Stimulated activated naive CD4-positive, alpha-beta T cell (primary cell): Measurements from ENCODE around the gene STIM1.
A peak's percentile ranks its signal among the peaks of the same experiment; 100 is the strongest.
"Not testable (repeated sequence)": the region's sequence is repeated elsewhere in the genome, so short reads cannot be mapped to it uniquely, and the experiment has no call there.

Experiments used
- DNase-seq, 6 experiments: peaks; one replicate each; lab custom pipeline; 2025; lab: John Stamatoyannopoulos, UW

Gene STIM1

DNA sequence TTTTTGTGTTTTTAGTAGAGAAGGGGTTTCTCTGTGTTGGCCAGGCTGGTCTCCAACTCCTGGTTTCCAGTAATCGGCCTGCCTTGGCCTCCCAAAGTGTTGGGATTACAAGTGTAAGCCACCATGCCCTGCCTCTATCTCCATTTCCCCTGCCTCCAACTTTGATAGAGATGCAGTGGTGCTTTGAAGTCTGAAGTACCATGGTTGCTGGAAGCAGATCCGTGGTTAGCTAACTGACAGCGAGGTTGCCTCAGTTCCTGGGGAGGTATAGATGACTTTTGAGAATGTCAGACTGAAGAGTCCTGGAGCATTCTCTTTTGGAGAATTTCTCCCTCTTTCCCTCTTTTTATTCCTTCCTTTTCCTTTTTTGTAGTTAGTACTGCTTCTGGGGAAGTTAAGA lies 127.6 kb downstream of the STIM1 start:
- peak in 1 of 6 experiments; percentile 5 for DNase-seq

DNA sequence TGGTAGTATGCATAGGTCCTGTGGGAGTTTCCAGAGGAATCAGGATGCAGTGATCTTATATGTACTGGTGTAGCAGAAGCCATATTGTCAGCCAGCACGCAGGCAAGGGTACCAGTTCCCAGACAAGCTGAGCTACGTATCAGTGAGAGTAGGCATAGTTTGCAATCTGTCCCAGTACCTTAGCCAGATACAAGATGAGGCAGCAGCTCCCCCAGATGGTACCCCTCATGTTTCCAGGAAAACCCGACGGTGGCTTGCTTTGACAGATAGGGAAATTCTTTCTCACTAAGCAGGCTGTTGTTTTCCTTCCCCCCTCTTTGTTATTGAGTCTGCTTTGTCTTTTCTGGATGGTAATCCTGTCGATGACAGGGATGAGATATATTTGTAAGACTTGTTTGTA lies 129.4 kb downstream of the STIM1 start:
- peak in 5 of 6 experiments; percentile 12 to 37 (median 21) for DNase-seq

DNA sequence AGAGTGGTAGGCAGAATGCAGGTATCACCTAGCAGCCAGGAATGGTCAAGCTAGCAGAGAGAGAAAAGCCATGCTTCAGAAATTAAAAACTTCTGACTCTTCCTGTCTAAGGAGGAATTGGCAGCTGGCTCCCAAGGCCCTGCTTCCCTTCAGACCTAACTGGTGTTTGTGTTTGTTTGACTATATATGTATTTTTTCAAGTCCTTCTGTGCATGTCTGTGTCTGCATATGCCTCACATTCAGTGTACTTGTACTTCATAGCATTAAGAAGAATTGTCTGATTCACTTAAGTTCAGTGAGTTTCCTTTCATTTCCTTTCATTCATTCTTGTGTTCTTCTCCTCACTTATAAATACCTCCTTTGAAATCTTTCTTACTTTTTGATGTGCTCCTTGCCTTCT lies 130.2 kb downstream of the STIM1 start:
- DNase-seq: no peak

DNA sequence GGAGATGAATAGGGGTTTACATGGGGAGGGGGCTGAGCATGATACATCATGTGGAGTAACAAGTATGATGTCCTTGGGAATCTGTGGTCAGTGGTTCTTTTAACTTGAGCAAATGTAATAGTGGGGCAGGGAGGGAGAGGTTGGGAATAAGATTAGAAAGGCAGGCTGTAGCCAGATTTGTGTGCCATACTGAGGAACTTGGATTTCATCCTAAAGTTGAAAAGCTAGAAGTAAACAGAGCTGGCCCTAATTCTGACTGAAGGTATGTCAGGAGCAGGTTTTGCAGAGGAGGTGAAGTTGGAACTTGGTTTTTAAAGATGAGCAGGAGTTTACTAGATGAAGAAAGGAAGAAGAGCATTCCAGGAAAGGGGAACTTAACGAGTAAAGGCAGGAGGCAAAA lies 130.8 kb downstream of the STIM1 start:
- DNase-seq: no peak

DNA sequence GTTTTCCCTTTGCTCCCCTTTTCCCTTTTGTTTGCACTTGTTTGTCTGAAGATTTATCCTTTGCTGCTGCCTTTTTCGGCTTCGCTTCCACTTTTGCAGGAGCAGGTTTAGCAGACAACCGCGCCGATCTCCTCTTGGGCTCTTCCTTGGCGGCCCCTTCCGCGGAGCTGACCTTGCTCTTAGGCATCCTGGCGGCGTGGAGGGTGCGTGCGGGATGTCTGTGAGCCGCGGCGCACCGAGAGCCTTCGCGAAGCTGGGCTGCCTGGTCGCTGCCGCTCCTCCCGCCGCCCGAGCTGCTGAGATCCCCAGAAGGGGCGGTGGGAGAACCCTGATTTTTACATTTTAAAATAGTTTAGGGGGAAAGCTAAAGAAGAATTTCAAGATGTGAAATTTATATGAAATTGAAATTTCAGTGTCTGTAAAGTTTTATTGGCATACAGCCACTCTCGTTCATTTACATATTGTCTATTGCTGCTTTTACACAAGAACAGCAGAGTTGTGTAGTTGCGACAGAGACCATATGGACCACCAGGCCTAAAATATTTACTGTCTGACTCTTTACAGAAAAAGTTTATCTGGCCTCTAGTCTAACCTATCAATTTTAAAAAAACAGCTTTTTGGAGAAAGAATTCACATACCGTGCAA lies 133.9 kb downstream of the STIM1 start:
- DNase-seq: no peak

DNA sequence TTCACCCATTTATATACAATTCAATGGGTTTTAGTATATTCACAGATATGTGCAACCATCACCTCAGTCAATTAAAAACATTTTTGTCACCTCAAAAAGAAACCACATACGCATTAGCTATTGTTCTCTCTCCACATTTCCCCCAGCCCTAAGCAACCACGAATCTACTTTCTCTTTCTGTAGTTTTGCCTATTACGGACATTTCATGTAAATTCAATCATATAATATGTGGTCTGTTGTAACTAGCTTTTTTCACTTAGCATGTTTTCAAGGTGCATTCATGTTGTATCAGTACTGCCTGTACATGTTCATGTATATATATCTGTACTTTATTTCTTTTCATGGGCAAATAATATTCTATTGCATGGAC lies 134.4 kb downstream of the STIM1 start:
- DNase-seq: peak in 3 of 6 experiments; percentile 57 to 64 (median 61)

DNA sequence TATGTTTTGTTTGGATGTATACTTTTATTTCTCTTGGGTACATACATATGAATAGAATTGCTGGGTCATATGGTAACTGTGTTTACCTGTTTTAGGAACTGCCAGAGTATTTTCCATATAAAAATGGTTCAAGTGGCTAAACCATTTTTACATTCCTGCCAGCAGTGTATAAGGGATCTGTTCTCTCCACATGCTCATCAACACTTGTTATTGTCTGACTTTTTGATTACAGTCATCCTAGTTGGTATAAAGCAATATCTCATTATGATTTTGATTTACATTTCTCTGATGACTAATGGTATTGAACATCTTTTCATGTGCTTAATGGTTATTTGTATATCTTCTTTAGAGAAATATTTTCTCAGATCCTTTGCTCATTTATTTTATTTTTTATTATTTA lies 134.9 kb downstream of the STIM1 start:
- DNase-seq: no peak

DNA sequence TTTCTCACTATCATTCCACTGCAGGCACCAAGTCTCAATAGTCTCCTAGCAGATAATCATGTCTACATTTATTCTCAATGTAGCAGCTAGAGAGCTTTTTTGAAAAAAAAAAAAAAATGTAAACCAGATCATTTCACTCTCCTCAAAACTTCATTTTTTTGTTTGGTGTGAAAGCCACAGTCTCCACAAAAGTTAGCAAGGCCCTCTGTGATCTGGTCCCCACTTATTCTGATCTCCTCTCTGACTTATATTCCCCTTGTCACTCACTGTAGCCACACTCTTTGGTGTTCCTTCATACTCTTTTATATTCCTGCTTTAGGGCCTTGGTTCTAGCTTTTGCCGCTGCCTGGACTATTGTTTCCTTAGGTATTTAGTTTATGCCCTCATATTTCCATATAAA lies 137.5 kb downstream of the STIM1 start:
- DNase-seq: no peak

DNA sequence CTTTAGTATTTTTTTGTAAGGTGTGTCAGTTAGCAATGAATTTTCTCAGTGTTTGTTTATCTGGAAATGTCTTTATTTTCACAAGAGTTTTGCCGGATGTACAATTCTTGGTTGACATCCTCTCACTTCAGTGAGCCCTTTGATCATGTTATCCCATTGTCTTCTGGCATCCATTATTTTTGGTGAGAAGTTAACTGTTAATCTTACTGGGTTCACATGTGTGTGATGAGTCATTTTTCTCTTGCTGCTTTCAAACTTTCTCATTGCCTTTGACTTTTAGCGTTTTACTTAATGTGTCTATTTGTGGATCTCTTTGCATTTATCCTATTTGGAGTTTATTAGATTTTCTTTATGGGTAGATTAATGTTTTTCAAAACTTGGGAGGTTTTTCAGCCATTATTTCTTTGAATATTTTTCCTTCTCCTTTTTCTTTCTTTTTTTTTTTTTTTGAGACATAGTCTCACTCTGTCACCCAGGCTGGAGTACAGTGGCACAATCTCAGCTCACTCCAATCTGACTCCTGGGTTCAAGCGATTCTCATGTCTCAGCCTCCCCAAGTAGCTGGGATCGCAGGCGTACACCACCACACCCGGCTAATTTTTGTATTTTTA lies 138.7 kb downstream of the STIM1 start:
- peak in 1 of 6 experiments; percentile 15 for DNase-seq

DNA sequence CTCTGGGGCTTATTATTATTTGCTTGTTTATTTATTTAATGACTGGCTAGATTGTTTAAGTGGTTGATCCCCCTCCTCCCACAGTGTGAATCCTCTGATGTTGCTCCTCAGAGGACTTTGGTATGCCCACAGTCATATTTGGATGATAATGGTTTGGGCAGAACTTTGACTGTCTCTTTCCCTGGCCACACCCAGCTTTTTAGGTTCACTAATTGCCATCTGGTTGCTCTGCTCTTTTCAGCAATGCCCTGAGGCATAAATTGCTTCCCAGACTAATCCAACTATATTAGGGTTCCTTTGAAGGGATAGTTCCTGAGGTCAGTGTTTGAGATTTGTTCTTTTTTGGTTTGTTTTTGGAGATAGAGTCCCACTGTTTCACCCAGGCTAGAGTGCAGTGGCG lies 139.8 kb downstream of the STIM1 start:
- DNase-seq: no peak

DNA sequence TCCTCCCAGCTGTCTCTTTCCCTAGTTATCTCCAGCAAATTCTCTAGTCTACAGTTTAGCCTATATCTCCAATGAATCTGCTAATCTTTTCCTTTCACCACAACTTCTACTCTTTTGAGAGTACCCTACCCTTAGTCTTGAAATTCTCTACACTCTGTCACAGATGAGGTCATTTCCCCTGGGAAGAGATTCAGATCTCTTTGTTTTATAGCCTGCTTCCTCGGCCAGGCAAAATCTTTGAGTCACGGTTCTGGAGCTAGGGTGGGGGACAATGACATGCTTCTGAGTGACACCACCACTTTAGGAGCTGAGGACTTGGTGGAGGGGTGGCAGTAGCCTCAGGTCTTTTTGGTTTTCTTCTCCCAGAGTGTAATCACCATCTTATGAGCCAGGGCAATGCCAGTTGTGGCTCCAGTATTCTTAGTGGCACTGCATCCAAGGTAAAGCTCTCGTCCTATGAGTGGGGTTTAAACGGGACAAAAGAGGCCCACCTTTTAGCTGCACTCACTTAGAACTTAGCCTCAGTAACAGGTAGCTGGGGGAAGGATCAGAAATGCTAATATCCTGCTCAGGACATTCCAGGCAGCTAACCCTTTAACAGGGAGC lies 140.6 kb downstream of the STIM1 start:
- DNase-seq: no peak

DNA sequence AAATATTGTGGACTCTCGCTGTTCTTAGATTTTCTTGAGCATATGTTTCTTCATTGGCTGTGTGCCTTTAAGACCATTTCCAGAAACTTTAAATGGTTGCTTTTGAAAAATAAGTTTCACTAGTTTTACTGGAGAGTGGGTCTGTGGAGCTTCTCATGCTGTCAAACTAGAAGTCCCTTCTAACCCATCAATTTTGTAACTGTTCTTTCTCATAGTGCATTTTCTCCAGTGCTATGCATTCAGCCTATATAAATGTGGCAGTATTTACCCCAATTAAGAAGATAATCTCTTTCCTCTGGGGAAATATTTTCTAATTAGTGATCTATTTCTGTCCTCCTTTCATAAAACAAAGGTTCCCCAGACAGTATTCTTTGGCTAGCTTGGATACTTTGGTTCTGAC lies 141.2 kb downstream of the STIM1 start:
- no peak for DNase-seq

DNA sequence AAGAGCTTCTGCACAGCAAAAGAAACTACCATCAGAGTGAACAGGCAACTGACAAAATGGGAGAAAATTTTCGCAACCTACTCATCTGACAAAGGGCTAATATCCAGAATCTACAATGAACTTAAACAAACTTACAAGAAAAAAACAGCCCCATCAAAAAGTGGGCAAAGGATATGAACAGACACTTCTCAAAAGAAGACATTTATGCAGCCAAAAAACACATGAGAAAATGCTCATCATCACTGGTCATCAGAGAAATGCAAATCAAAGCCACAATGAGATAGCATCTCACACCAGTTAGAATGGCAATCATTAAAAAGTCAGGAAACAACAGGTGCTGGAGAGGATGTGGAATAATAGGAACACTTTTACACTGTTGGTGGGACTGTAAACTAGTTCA lies 149.3 kb downstream of the STIM1 start:
- DNase-seq: not testable (repeated sequence)

DNA sequence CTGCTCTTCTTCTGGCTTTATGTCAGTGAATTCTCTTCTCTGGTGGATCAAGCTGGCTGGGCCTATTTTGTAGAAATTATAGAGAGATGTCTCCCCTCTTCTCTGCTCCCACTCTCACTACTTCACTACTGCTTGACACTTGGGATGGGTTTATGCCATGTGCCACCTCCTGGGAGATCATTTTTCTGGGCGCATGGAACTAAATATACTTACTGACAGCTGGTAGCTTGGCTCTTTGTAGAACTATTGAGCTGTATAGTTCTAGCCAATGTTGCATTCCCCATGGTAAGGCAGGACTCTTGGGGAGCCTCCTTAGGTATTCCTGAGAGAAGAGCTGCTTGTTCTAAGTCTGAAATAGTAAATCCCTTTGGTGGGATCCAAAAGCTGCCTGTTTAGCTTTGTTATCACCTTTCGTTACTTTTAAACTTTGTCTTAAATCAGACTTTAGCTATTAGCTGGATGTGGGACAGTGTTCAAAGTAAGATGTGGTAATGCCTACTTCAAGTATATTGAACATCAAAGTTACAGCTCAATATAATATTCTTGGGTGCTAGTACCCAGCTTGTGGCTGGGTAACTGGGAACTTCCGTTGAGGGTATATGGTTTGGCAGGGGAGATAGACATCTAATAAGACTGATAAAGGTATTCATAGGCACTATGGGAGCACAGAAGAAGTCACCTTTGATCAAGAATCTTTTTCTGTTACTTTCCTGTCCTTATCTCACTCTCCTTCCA lies 151.6 kb downstream of the STIM1 start:
- DNase-seq: no peak

DNA sequence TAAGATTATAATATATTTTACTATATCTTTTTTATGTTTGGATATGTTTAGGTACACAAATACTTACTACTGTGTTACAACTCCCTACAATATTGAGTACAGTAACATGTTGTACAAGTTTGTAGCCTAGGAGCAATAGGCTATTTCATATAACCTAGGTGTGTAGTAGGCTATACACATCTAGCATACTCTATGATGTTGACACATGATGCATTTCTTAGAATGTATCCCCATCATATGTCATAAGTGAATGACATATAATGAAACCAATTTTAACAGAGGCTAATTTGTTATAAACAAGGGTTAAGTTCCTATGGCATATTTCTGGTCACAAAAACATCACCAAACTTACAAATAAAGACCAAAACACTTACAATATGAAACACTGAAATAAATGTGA lies 152.7 kb downstream of the STIM1 start:
- DNase-seq: no peak

DNA sequence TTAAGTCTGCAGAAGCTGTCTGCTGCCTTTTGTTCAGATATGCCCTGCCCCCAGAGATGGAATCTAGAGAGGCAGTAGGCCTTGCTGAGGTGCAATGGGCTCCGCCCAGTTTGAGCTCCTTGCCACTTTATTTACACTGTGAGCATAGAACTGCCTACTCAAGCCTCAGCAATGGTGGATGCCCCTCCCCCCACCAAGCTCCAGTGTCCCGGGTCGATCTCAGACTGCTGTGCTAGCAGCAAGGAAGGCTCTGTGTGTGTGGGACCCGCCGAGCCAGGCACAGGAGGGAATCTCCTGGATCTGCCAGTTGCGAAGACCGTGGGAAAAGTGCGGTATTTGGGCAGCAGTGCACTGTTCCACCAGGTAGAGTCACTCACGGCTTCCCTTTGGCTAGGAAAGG lies 161.1 kb downstream of the STIM1 start:
- DNase-seq: not testable (repeated sequence)

DNA sequence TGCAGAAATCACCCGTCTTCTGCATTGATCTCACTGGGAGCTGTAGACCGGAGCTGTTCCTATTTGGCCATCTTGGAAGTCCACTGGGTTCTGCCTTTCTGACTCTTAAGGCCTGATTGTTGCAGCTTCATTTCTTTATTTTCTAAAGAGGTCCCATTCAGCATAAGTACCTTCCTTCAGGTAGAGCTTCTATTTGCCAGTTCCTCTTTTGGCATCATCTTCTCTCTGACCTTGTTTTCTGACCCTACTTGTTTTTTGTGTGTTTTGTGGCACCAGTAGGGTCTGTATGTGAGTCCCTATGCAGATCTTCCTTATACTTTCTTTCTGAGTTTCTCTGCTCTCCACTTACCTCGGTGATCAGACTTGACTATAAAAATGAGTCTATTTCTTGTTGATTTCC lies 161.7 kb downstream of the STIM1 start:
- no peak for DNase-seq

DNA sequence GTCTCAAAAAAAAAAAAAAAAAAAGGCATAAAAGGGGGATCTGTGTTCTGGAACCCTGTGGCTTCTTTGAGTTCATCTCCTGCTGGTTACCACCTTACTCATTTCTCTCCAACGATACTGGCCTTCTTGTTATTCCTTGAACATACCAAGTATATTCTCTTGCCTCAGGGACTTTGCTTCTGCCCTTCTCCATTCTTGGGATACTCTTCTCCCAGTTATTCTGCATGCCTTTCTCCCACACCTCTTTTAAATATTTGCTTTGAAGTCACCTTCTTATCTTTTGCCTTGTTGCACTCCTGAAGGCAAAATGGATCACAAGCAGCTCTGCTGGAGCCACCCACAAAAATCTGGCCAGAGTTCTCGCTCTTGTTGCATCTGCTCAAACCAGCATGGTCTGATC lies 163.2 kb downstream of the STIM1 start:
- no peak for DNase-seq

DNA sequence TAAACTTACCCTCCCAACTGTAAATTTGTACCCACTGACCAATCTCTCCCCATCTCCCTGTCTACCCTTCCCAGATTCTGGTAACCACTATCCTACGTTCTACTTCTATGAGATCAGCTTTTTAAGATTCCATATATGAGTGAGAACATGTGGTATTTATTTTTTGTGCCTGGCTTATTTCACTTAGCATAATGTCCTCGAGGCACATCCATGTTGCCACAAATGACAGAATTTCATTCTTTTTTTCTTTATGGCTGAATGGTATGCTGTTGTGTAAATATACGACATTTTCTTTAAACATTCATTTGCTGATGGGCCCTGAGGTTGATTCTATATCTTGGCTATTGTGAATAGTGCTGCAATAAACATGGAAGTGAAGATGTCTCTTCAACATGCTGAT lies 164.4 kb downstream of the STIM1 start:
- no peak for DNase-seq

DNA sequence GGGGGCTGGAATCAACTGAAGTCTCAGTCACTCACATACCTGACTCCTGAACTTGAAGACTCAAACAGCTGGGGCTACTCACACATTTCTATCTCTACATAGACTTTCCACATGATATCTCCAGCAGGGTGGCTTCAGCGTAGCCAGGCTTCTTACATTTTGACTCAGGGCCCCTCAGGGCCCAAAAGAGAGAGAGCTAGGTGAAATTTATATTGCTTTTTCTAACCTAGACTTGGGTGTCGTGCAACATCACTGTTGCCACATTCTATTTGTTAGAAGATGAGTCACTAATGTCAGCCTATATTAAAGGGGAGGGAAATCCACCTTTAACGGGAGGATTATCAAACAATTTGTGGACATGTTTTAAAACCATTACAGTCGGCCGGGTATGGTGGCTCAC lies 167.2 kb downstream of the STIM1 start:
- no peak for DNase-seq

DNA sequence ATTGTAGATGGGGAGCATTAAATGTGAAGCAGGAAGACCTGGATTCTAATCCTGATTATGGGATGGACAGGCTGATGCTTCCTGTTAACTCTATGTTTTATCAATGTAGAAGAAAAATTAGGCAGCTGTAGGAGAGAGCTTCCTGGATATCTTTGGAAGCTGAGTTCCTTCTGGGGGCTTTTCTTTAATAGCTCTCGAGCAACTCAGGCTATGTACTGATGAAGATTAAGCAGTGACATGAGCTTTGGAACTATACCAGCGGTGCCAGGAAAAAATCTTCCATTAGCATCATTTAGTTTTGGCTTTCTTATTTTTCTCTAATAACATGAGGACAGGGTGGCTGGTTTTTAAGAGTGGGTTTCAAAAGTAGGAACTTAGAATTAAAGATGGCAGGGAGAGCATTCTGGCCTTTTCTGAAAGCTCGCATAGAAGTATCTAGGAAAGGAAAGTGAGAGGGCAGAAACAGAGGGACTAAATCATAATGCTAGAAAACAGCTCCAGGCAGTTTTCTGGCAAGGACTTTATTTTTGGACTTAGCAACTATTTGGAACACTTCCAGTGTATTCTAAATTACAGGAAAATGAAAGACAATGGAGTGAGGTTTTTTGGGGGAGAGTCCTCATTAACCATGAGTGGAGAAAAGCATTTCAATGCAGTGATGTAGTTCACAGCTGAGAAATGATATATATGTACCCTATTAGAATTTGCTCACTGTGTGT lies 169.9 kb downstream of the STIM1 start:
- DNase-seq: no peak

DNA sequence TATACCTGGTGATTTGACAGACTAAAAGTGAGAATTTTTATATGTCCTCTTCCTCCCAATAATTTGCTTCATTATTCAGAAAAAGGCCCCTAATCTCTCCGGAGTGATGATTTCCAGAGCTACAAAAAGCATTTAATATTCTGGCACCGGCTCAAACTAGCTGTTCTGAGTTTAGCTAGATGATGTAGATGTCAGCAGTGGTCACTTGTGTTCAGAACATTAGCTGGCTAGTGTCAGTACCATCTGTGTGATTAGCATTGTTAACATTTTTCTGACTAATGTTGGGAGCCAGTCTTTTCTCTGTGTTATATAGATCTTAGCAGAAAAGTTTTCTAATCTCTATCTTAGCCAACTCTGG lies 170.5 kb downstream of the STIM1 start:
- DNase-seq: no peak

DNA sequence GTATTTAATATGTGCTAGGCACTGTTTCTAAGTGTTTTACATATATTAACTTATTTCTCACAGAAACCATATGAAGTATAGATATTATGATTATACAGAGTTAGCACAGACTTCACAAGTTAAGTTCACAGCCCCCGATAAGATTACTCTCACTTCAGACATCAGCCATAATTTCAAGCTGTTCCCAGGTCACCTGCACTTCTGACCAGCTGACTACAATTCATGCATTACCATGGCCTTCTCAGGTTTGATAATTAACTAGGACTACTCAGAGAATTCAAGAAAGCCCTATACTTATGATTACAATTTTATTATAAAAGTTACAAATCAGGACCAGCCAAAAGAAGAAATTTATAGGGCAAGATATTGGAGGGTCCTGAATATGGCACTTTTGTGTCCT lies 170.9 kb downstream of the STIM1 start:
- no peak for DNase-seq
